Keratinocyte (primary cell): Measurements from ENCODE around the gene KCNMA1. TPM values are rescaled to one million over a fixed set of nuclear protein-coding genes. Genes with fewer than 3 reads are reported as not detected.
A peak's percentile ranks its signal among the peaks of the same experiment; 100 is the strongest.

ENCODE experiments used
- DNase-seq: peaks from one replicate; pipeline ENCODE4 v3.0.0-alpha.2; 2011; ENCODE audit warnings: low read depth, missing footprints, low spot score
- FAIRE-seq: peaks from 2 replicates; lab custom pipeline; 2011; peaks lifted over from hg19 to GRCh38; lab: Jason Lieb, UNC
- H2AFZ ChIP-seq: 2 replicates; pipeline ENCODE4 v1.6.0; 2012; ENCODE audit warnings: low read length, control low read depth, inconsistent platforms; ENCODE audit not compliant: control insufficient read depth
- H3K27ac ChIP-seq: 2 replicates; pipeline ENCODE4 v1.5.1; 2011; ENCODE audit warnings: low read length; ENCODE audit not compliant: control insufficient read depth, insufficient read depth
- H3K27me3 ChIP-seq: 3 replicates; pipeline ENCODE4 v1.6.0; 2011; ENCODE audit warnings: low read length; ENCODE audit not compliant: control insufficient read depth, insufficient read depth; ENCODE audit errors: extremely low read depth
- H3K36me3 ChIP-seq, 2 experiments: 2 replicates in 1 of 2; 3 replicates in 1 of 2; pipeline ENCODE4 v1.5.1; 2011; ENCODE audit warnings: low read length in 2 of 2, mild to moderate bottlenecking in 1 of 2; ENCODE audit not compliant: control insufficient read depth in 2 of 2, insufficient read depth in 2 of 2; ENCODE audit errors: extremely low read depth in 1 of 2
- H3K4me1 ChIP-seq: 3 replicates; pipeline ENCODE4 v1.5.1; 2011; ENCODE audit warnings: low read length; ENCODE audit not compliant: control insufficient read depth, insufficient read depth; ENCODE audit errors: extremely low read depth
- H3K4me2 ChIP-seq: 3 replicates; pipeline ENCODE4 v1.6.0; 2011; ENCODE audit warnings: low read depth, low read length; ENCODE audit not compliant: control insufficient read depth, insufficient read depth; ENCODE audit errors: extremely low read depth
- H3K4me3 ChIP-seq, 3 experiments: fragments of 200-600 bp in 1 of 3; sonication (generic) in 1 of 3; 2 replicates in 2 of 3; 3 replicates in 1 of 3; pipeline ENCODE4 v1.5.1; 2011 to 2016; ENCODE audit warnings: low read length in 3 of 3, mild to moderate bottlenecking in 3 of 3, control low read depth in 2 of 3, inconsistent platforms in 1 of 3, low read depth in 1 of 3, mixed read lengths in 1 of 3, mixed run types in 1 of 3, moderate library complexity in 1 of 3; ENCODE audit not compliant: control insufficient read depth in 2 of 3, insufficient read depth in 2 of 3; ENCODE audit errors: extremely low read depth in 1 of 3
- H3K79me2 ChIP-seq: 2 replicates; pipeline ENCODE4 v1.6.0; 2012; ENCODE audit warnings: low read length; ENCODE audit not compliant: control insufficient read depth, insufficient read depth
- H3K9ac ChIP-seq: 3 replicates; pipeline ENCODE4 v1.6.0; 2011; ENCODE audit warnings: low read length; ENCODE audit not compliant: control insufficient read depth, insufficient read depth; ENCODE audit errors: extremely low read depth
- H3K9me1 ChIP-seq: 3 replicates; pipeline ENCODE4 v1.6.0; 2011; ENCODE audit warnings: low read length; ENCODE audit not compliant: control insufficient read depth, insufficient read depth; ENCODE audit errors: extremely low read depth
- H3K9me3 ChIP-seq: 2 replicates; pipeline ENCODE4 v1.5.1; 2012; ENCODE audit warnings: low read depth, low read length; ENCODE audit not compliant: control insufficient read depth
- H4K20me1 ChIP-seq: 3 replicates; pipeline ENCODE4 v1.6.0; 2011; ENCODE audit warnings: low read length; ENCODE audit not compliant: control insufficient read depth, insufficient read depth; ENCODE audit errors: extremely low read depth
- EZH2 ChIP-seq: IDR thresholded peaks from one replicate; pipeline ENCODE4 v1.6.1; 2012; ENCODE audit warnings: inconsistent platforms, mild to moderate bottlenecking, low read length, moderate library complexity
- dilution Hi-C: fragments of 300-500 bp; cut with MboI; formaldehyde crosslinking; loops from one replicate; pipeline ENCODE4 v1.7.0; 2020; ENCODE audit warnings: low sequenced_read_pairs; ENCODE audit not compliant: extremely low pct_ligation_motif_present
- polyA plus RNA-seq, 5 experiments: library from polyadenylated mRNA; depleted of rRNA in 3 of 5; stranded (reverse) in 3 of 5; stranded (forward) in 1 of 5; unstranded in 1 of 5; fragments of >200 nt; gene quantifications; 1 replicate in 1 of 5; 2 replicates in 3 of 5; 3 replicates in 1 of 5; pipeline versions ENCODE4 v1.2.1 to v1.2.3, GENCODE V29; 2011 to 2012; ENCODE audit warnings: missing spikeins in 2 of 5, low read depth in 1 of 5, low replicate concordance in 1 of 5
- TF ChIP-seq, protein P1 (sequence below), 3 experiments: IDR thresholded peaks in 1 of 3; conservative IDR thresholded peaks in 1 of 3; optimal IDR thresholded peaks in 1 of 3; 2 replicates in 2 of 3; 3 replicates in 1 of 3; pipeline versions ENCODE3 to v1.5.1; 2011; ENCODE audit warnings: low read length in 3 of 3, mild to moderate bottlenecking in 3 of 3, moderate library complexity in 2 of 3, control low read depth in 1 of 3, inconsistent platforms in 1 of 3; ENCODE audit not compliant: insufficient read depth in 2 of 3; ENCODE audit errors: extremely low read depth in 1 of 3

KCNMA1 gene
- polyA plus RNA-seq, 1 donor (not counting 4 experiments of a cell fraction or from before 2014, with no cell fraction given) = 6.3 TPM

DNA sequence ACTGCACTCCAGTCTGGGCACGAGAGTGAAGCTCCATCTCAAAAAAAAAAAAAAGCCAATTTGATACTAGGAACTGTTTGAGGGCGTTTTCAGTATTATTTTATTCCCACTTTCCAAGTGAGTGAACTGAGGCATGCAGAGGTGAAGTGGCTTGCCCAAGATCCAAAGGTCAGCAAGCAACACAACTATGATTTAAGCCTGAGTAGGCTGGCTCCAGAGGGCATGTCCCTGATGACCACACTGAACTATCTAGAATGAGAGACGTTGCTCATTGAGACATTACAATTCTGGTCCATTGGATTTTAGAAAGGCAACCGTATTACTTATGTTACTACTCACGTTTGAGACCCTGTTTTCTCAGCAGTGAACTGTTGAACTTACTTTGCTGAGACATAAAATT, 20.8 kb downstream of the KCNMA1 start:
- Histone ChIP-seq H3K79me2 (no peaks in the 10 kb centered on the region), H3K27ac (no peak overlapping the region), H3K4me3 (no peak overlapping the region), H3K27me3 (no peaks in the 10 kb centered on the region), H3K9me3 (no peaks in the 10 kb centered on the region), H3K4me1 (peaks cover 12% of the 10 kb centered on the region), H3K9ac (no peak overlapping the region), H2AFZ (no peak overlapping the region), H3K4me2 (no peak overlapping the region), H4K20me1 (no peaks in the 10 kb centered on the region), H3K36me3 (no peaks in the 10 kb centered on the region), H3K9me1 (no peaks in the 10 kb centered on the region)
- dilution Hi-C loops = no loop called here
- no peak for DNase-seq
- FAIRE-seq = no peak
- TF ChIP-seq, protein P1, sequence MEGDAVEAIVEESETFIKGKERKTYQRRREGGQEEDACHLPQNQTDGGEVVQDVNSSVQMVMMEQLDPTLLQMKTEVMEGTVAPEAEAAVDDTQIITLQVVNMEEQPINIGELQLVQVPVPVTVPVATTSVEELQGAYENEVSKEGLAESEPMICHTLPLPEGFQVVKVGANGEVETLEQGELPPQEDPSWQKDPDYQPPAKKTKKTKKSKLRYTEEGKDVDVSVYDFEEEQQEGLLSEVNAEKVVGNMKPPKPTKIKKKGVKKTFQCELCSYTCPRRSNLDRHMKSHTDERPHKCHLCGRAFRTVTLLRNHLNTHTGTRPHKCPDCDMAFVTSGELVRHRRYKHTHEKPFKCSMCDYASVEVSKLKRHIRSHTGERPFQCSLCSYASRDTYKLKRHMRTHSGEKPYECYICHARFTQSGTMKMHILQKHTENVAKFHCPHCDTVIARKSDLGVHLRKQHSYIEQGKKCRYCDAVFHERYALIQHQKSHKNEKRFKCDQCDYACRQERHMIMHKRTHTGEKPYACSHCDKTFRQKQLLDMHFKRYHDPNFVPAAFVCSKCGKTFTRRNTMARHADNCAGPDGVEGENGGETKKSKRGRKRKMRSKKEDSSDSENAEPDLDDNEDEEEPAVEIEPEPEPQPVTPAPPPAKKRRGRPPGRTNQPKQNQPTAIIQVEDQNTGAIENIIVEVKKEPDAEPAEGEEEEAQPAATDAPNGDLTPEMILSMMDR (optimal IDR thresholded peaks at IDR 0.05 in 1 of 3, IDR thresholded peaks at IDR 0.05 in 1 of 3, conservative IDR thresholded peaks at IDR 0.05 in 1 of 3; ENCODE audit: extremely low read depth in 1 of 3, insufficient read depth in 2 of 3, low read length in 3 of 3) = no peak
- TF ChIP-seq EZH2 = no peak

DNA sequence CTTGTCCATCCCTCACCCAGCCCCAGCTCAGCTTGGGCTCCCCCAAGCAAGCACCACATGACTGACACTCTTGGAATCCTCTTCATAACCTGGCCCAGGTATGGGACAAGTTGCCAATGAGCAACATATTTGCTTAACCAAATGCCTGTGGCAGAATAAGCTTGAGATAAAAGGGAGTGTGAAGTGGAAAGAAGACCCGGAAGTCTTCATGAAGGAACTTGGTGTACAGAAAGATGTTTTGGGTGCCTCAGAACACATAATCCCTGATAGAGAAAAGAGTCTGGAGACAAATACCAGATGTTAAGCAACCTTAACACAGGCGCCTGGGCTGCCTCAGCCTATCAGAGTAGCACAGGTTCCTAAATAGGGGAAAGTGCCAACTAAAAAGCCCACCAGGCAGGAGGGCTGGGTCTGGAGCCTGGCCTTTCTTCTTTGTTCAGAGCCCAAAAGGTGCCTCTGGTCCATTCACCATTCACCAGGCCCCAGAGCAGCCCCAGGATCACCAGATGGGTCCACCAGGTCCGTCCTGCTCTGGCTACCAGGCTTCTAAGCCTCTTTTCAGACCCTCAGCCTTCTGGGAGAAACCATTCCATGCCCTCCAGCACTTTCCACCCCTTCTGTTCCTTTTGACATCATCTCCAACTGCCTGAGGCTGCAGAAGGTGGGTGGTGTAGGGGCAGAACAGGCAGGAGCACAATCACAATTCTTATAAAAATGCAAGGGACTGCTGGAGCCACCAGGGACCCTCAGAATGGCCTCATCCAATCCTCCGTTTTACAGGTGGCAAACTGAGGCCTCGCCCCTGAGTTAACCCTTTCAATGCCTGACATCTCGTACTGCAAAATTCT, 22.6 kb downstream of the KCNMA1 start:
- H3K4me1 ChIP-seq = peaks cover 11% of the 10 kb centered on the region

More for the DNA sequence above, 22.6 kb downstream of the KCNMA1 start:
- Histone ChIP-seq H3K9me3 (no peaks in the 10 kb centered on the region), H3K9me1 (no peaks in the 10 kb centered on the region), H4K20me1 (no peaks in the 10 kb centered on the region), H3K36me3 (no peaks in the 10 kb centered on the region), H3K9ac (no peak overlapping the region), H3K27ac (no peak overlapping the region), H3K79me2 (no peaks in the 10 kb centered on the region), H3K4me3 (no peak overlapping the region), H2AFZ (no peak overlapping the region), H3K27me3 (no peaks in the 10 kb centered on the region), H3K4me2 (no peak overlapping the region)
- FAIRE-seq = peak; percentile 76
- no peak for TF ChIP-seq EZH2
- TF ChIP-seq, protein P1 (optimal IDR thresholded peaks at IDR 0.05 in 1 of 3, IDR thresholded peaks at IDR 0.05 in 1 of 3, conservative IDR thresholded peaks at IDR 0.05 in 1 of 3; ENCODE audit: extremely low read depth in 1 of 3, insufficient read depth in 2 of 3, low read length in 3 of 3) = no peak
- dilution Hi-C loops = no loop called here
- no peak for DNase-seq
